Measurements from ENCODE around the gene EAF1.

Gene EAF1

GRCh38 chr3:15458212-15458780, 30.9 kb downstream of the EAF1 start:
- Histone ChIP-seq H4K20me1 (ENCODE audit: low read depth, low read length) (no peaks in the 10 kb centered on the region), H3F3A (ENCODE audit: insufficient read depth) (no peaks in the 10 kb centered on the region), H3K4me2 (ENCODE audit: low read depth, low read length, poor library complexity, severe bottlenecking) (no peak overlapping the region), H2AFZ (ENCODE audit: low read depth, low read length, severe bottlenecking) (peak overlapping the region; percentile 38), H3K27ac (ENCODE audit: low read depth, low read length) (no peak overlapping the region), H3K9ac (ENCODE audit: low read length) (no peak overlapping the region), H3K9me3 (ENCODE audit: insufficient read depth, low read length) (no peaks in the 10 kb centered on the region), H3K36me3 (ENCODE audit: low read length) (no peaks in the 10 kb centered on the region), H3K9me2 (replicated peaks; ENCODE audit: insufficient read depth, low read length) (no peaks in the 10 kb centered on the region), H3K79me2 (ENCODE audit: insufficient read depth, low read length) (no peaks in the 10 kb centered on the region), H3K4me3 (ENCODE audit: insufficient read depth, low read length, poor library complexity, severe bottlenecking) (no peak overlapping the region), H3K27me3 (ENCODE audit: low read length) (no peaks in the 10 kb centered on the region)
- TF ChIP-seq EZH2phosphoT487 (conservative IDR thresholded peaks at IDR 0.05; ENCODE audit: low read length) (no peak), CTCF (IDR thresholded peaks at IDR 0.05; ENCODE audit: insufficient read depth, low read length, poor library complexity, severe bottlenecking) (no peak)

DNA sequence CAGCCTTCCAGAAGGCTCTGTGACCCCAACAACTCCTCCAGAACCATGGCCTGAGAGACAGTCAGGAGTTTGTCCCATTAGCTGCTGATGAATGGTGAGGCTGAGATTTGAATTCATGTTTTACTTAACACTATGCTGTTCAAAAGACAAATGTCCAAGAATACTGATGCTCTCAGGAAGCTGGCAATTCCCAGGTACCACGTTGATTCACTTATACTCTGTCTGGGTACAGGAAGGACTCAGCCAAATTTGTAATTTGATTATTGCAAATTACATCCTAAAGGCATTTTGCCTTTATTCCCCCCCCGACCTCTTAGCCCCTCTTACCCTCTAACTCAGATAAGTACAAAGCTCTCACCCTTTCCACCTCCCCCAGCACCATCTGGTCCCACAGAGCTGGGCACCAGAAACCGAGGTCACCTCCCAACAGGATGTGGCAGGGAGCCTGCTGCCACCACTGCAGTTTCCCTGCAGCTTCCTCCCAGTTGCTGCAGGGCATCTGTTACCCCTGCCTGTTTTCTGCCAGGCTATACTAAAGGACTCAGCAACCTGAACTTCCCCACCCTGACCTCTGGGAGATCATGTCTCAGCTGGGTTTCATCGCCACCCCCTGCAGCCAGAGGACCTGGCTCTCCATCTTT, 33.6 kb downstream of the EAF1 start:
- H2AFZ ChIP-seq (ENCODE audit: low read depth, low read length, severe bottlenecking) = no peak overlapping the region
- H3F3A ChIP-seq (ENCODE audit: insufficient read depth) = no peaks in the 10 kb centered on the region
- no peaks in the 10 kb centered on the region for H4K20me1 ChIP-seq (ENCODE audit: low read depth, low read length)
- no peaks in the 10 kb centered on the region for H3K79me2 ChIP-seq (ENCODE audit: insufficient read depth, low read length)
- no peaks in the 10 kb centered on the region for H3K9me3 ChIP-seq (ENCODE audit: insufficient read depth, low read length)
- no peak overlapping the region for H3K9ac ChIP-seq (ENCODE audit: low read length)
- H3K27me3 ChIP-seq (ENCODE audit: low read length) = no peaks in the 10 kb centered on the region
- H3K4me2 ChIP-seq (ENCODE audit: low read depth, low read length, poor library complexity, severe bottlenecking) = no peak overlapping the region
- H3K9me2 ChIP-seq (replicated peaks; ENCODE audit: insufficient read depth, low read length) = no peaks in the 10 kb centered on the region
- H3K27ac ChIP-seq (ENCODE audit: low read depth, low read length) = no peak overlapping the region
- H3K4me3 ChIP-seq (ENCODE audit: insufficient read depth, low read length, poor library complexity, severe bottlenecking) = no peak overlapping the region
- TF ChIP-seq EZH2phosphoT487 (conservative IDR thresholded peaks at IDR 0.05; ENCODE audit: low read length) (no peak), CTCF (IDR thresholded peaks at IDR 0.05; ENCODE audit: insufficient read depth, low read length, poor library complexity, severe bottlenecking) (no peak)
- no peaks in the 10 kb centered on the region for H3K36me3 ChIP-seq (ENCODE audit: low read length)

- no peak overlapping the region for H3K4me3 ChIP-seq (ENCODE audit: insufficient read depth, low read length, poor library complexity, severe bottlenecking)
- H3K36me3 ChIP-seq (ENCODE audit: low read length) = no peaks in the 10 kb centered on the region
- H3K9me3 ChIP-seq (ENCODE audit: insufficient read depth, low read length) = no peaks in the 10 kb centered on the region
- no peaks in the 10 kb centered on the region for H3K79me2 ChIP-seq (ENCODE audit: insufficient read depth, low read length)
- no peak overlapping the region for H2AFZ ChIP-seq (ENCODE audit: low read depth, low read length, severe bottlenecking)
- no peak overlapping the region for H3K27ac ChIP-seq (ENCODE audit: low read depth, low read length)
- TF ChIP-seq EZH2phosphoT487 (conservative IDR thresholded peaks at IDR 0.05; ENCODE audit: low read length) = no peak
- TF ChIP-seq CTCF (IDR thresholded peaks at IDR 0.05; ENCODE audit: insufficient read depth, low read length, poor library complexity, severe bottlenecking) = no peak
- no peak overlapping the region for H3K9ac ChIP-seq (ENCODE audit: low read length)
- H3K27me3 ChIP-seq (ENCODE audit: low read length) = no peaks in the 10 kb centered on the region
- no peak overlapping the region for H3K4me2 ChIP-seq (ENCODE audit: low read depth, low read length, poor library complexity, severe bottlenecking)
- no peaks in the 10 kb centered on the region for H4K20me1 ChIP-seq (ENCODE audit: low read depth, low read length)
- no peaks in the 10 kb centered on the region for H3F3A ChIP-seq (ENCODE audit: insufficient read depth)
- H3K9me2 ChIP-seq (replicated peaks; ENCODE audit: insufficient read depth, low read length) = no peaks in the 10 kb centered on the region
Measured at GRCh38 chr3:15462451-15462850, 35.1 kb downstream of the EAF1 start.

All from SU-DHL-6 (cell line).